B cell (primary cell): ENCODE measurements around the gene RAE1.

Source experiments
- EZH2 ChIP-seq: IDR thresholded peaks from 2 replicates; pipeline ENCODE4 v1.6.1; 2012; ENCODE audit warnings: borderline replicate concordance, low read depth, mild to moderate bottlenecking, moderate library complexity, low read length; ENCODE audit not compliant: insufficient read depth, poor library complexity, severe bottlenecking
- TF ChIP-seq, protein P1 (sequence below): fragments of 200-600 bp; IDR thresholded peaks from one replicate; pipeline ENCODE4 v1.8.0; 2022; ENCODE audit warnings: antibody characterized with exemption, mild to moderate bottlenecking

DNA sequence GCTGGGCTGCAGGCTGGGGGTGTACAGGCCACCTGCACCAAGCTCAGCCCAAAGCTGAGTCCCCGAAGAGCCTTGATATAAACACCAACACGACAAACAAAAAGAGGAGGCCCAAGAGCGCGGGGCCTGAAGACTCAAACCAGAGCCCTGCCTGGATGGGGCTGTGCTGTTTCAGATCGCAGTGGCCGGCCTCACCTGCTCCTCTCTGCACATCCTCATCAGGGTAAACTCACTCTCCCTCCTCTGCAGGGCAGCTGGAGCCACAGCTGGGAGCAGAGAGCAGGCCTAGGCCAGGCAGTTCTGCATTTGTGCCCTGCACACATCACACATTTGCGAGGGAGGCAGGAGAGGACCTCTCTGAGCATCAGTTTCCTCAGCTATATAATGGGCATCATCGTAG lies 36.4 kb downstream of the RAE1 start:
- TF ChIP-seq, protein P1, sequence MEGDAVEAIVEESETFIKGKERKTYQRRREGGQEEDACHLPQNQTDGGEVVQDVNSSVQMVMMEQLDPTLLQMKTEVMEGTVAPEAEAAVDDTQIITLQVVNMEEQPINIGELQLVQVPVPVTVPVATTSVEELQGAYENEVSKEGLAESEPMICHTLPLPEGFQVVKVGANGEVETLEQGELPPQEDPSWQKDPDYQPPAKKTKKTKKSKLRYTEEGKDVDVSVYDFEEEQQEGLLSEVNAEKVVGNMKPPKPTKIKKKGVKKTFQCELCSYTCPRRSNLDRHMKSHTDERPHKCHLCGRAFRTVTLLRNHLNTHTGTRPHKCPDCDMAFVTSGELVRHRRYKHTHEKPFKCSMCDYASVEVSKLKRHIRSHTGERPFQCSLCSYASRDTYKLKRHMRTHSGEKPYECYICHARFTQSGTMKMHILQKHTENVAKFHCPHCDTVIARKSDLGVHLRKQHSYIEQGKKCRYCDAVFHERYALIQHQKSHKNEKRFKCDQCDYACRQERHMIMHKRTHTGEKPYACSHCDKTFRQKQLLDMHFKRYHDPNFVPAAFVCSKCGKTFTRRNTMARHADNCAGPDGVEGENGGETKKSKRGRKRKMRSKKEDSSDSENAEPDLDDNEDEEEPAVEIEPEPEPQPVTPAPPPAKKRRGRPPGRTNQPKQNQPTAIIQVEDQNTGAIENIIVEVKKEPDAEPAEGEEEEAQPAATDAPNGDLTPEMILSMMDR = no peak
- no peak for TF ChIP-seq EZH2
